GM10248 (cell line): Measurements from ENCODE around the gene KDELR1.
A peak's percentile ranks its signal among the peaks of the same experiment; 100 is the strongest.

Source experiments
- CTCF ChIA-PET: fragments of 300-600 bp; sonication (Branson Sonifier 250); formaldehyde crosslinking; extraction: SDS; loops from one replicate; lab custom pipeline; 2021; ENCODE audit warnings: antibody characterized with exemption; lab: Yijun Ruan, JAX
- POLR2A ChIA-PET: fragments of 350-650 bp; sonication (Branson Sonifier 250); formaldehyde crosslinking; extraction: SDS; loops from one replicate; lab custom pipeline; 2020; ENCODE audit warnings: antibody characterized with exemption; lab: Yijun Ruan, JAX
- DNase-seq: peaks from one replicate; pipeline ENCODE4 v3.0.0; 2012; ENCODE audit errors: extremely low spot score
- TF ChIP-seq, protein P1 (sequence below): IDR thresholded peaks from 2 replicates; pipeline ENCODE4 v1.5.1; 2012; ENCODE audit warnings: mild to moderate bottlenecking, low read depth; ENCODE audit errors: extremely low read depth, missing control alignments, control extremely low read depth

The KDELR1 gene

DNA sequence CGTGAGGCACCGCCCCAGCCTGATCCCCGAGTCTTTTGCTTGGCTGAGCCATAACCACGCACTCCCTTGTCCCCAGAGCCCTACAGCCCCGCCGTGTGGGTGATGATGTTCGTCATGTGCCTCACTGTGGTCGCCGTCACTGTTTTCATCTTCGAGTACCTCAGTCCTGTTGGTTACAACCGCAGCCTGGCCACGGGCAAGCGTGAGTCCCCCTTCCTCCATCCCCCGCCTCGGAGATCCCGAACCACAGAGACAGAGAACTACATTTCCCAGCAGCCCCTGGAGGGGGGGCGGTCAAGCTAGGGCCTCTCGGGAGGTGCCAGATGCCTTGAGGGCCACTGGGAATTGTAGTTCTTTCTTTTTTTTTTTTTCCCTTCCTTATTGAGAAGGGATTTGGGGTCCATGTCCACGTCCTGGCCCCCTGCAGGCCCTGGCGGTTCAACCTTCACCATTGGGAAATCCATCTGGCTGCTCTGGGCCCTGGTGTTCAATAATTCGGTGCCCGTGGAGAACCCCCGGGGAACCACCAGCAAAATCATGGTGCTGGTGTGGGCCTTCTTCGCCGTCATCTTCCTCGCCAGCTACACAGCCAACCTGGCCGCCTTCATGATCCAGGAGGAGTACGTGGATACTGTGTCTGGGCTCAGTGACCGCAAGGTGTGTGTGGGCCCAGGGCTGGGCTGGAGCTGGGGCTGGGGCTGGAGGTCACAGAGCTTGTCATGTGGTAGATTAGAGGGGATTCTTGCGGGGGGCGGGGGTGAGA is 28.0 kb upstream of the KDELR1 start:
- POLR2A ChIA-PET: interaction anchor here (0.5 kb wide), 1 partner anchor 1310 kb away, joined by 7 read pairs; no protein-coding TSS in a partner anchor

DNA sequence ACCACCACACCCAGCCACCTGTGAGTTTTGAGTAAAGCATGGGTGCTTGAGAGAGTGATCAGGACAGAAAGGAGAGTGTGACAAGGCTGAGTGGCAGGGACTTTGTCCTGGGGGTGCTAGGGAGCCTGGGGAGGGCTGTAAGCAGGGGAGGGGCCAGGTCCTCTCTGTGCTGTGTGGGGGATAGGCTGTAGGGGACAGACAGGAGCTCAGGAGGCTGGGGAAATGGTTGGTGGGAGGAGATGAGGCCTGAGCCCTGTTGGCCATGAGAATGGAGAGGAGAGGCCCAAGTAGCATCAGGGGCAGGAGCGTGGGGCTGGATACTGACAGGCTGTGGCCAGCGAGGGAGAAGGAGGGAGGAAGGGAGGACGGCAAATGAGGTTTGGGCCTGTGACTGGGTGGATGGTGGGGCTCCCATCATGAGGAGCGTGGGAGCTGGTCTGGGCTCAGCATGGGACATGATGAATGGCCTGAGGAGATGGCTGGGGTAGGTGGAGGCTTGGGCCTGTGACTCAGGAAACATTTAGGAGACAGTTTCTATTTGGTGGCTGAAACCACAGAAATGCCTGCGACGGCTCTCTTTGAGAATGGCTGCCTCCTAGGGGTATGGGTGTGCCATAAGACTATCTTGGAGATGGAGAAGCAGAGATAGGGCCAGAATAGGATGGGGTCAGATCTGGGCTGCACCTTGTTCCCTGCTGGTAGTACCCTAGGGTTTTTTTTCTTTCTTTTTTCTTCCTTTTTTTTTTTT is 27.1 kb upstream of the KDELR1 start:
- TF ChIP-seq, protein P1, sequence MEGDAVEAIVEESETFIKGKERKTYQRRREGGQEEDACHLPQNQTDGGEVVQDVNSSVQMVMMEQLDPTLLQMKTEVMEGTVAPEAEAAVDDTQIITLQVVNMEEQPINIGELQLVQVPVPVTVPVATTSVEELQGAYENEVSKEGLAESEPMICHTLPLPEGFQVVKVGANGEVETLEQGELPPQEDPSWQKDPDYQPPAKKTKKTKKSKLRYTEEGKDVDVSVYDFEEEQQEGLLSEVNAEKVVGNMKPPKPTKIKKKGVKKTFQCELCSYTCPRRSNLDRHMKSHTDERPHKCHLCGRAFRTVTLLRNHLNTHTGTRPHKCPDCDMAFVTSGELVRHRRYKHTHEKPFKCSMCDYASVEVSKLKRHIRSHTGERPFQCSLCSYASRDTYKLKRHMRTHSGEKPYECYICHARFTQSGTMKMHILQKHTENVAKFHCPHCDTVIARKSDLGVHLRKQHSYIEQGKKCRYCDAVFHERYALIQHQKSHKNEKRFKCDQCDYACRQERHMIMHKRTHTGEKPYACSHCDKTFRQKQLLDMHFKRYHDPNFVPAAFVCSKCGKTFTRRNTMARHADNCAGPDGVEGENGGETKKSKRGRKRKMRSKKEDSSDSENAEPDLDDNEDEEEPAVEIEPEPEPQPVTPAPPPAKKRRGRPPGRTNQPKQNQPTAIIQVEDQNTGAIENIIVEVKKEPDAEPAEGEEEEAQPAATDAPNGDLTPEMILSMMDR: no peak
- CTCF ChIA-PET: no interaction called here
- POLR2A ChIA-PET: interaction anchor here (0.7 kb wide), 1 partner anchor 29 kb away, joined by 4 read pairs; no protein-coding TSS in a partner anchor
- no peak for DNase-seq

More for the DNA sequence above, 28.0 kb upstream of the KDELR1 start:
- CTCF ChIA-PET: interaction anchor here (1.3 kb wide), 1 partner anchor 12 kb away, joined by 4 read pairs; no protein-coding TSS in a partner anchor
- peak; percentile 80 for DNase-seq
- TF ChIP-seq, protein P1: no peak

DNA sequence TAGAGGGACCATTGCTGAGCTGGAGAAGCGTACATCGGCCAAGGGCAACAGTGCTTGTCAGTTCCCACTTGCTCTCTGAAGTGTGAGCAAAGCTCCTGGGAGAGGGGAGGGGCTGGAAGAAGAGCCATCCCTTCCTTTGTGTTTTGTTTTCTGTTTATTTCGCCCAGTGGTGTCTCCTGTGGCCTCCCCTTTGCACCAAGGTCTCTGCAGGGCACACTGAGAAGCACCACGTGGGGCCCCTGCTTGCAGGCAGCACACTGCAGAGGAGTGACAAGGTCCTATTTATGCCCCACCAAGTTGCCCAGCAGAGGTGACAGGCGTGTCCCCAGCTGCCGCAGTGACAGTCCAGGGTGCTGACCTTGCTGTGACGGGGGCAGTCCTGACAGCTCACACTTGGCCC is 26.1 kb upstream of the KDELR1 start:
- TF ChIP-seq, protein P1: no peak
- DNase-seq: no peak
- POLR2A ChIA-PET: no interaction called here
- CTCF ChIA-PET: interaction anchor here (0.7 to 1.4 kb wide), 3 partner anchors 22 to 83 kb away, joined by 3 to 4 read pairs (median 4); partner anchors contain the start of gene KDELR1

DNA sequence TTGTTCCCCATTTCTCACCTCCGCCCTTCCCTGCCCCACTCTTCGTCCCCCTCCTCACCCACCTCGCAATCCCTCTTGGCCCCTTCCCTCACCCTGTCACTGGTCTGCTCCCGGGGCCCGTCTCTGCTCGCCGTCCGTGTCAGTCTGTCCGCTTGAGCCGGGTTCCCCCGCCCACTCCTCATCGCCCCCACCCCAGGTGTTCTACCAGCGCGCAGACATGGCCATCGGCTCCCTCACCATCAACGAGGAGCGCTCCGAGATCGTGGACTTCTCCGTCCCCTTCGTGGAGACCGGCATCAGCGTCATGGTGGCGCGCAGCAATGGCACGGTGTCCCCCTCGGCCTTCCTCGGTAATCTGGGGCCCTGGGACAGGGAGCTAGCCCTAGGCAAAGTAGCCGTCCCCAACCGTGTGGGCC is 24.5 kb upstream of the KDELR1 start:
- ChIA-PET POLR2A (no interaction called here), CTCF (interaction anchor here (1.3 to 1.4 kb wide), 3 partner anchors 24 to 168 kb away, joined by 3 to 7 read pairs (median 4); partner anchors contain the start of gene KDELR1)
- no peak for DNase-seq
- TF ChIP-seq, protein P1: no peak

DNA sequence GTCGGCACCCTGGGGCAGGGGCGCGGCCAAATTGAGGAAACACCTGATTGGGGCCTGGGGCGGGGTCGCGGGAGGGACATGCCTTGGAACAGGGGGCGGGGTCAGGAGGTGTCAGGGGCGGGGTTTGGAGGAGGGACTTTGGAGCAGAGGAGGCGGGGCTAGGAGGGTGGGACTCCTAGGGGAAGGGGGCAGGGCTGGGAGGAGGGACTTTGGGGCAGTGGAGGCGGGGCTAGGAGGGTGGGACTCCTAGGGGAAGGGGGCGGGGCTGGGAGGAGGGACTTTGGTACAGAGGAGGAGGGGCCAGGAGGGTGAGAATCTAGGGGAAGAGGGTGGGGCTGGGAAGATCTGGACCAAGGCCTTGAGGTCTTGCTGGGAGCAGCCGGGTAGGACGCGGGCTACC is 24.0 kb upstream of the KDELR1 start:
- TF ChIP-seq, protein P1: no peak
- peak; percentile 80 for DNase-seq
- ChIA-PET POLR2A (no interaction called here), CTCF (interaction anchor here (1.3 to 1.9 kb wide), 3 partner anchors 12 to 24 kb away, joined by 3 to 6 read pairs (median 5); partner anchors contain the start of gene KDELR1)
